ENCODE data around the gene ADARB1. TPM values are rescaled to one million over a fixed set of nuclear protein-coding genes. Genes with fewer than 3 reads are reported as not detected.

ADARB1 gene
- total RNA-seq, 3 donors from 2014 or later (not counting 1 experiment from before 2014, with no cell fraction given): 20.7 to 28.0 (median 26.6) TPM

DNA sequence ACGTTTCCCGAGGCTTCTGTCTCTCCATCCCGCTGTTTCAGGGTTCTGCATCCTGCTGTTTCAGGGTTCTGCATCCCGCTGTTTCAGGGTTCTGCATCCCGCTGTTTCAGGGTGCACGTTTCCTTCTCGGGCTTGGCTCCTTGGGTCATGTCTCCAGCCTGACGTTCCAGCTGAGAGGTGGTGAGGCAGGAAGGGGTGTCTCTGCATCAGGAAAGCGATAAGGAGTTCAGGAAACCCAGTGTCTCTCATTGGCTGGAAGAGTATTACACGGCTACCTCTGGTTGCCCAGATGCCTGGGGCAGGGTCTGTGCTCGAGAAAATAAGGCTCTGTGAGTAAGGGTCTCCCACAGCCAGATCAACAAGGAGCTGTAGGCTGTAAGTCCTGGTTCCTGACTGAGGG is 21.1 kb downstream of the ADARB1 start:
- Mint-ChIP-seq H3K27me3 (ENCODE audit: low read depth in 2 of 2) (peaks cover 0 to 10% of the 10 kb centered on the region in 2 donors), H3K4me3 (no peak overlapping the region), H3K36me3 (no peaks in the 10 kb centered on the region), H3K9me3 (no peaks in the 10 kb centered on the region), H3K4me1 (peaks cover 15 to 26% of the 10 kb centered on the region in 2 donors), H3K27ac (no peak overlapping the region)
- Histone ChIP-seq H3K4me1 (ENCODE audit: control insufficient read depth, insufficient read depth, low read length) (peaks cover 29% of the 10 kb centered on the region), H3K27ac (ENCODE audit: low read length) (no peak overlapping the region), H3K9me3 (ENCODE audit: control insufficient read depth, insufficient read depth, low read length) (no peaks in the 10 kb centered on the region), H3K36me3 (ENCODE audit: control insufficient read depth, insufficient read depth, low read length) (no peaks in the 10 kb centered on the region), H3K27me3 (ENCODE audit: control insufficient read depth, insufficient read depth, low read length) (no peaks in the 10 kb centered on the region), H3K4me3 (ENCODE audit: low read length) (no peak overlapping the region)
- DNase-seq (no peak), ATAC-seq (no peak)
- intact Hi-C loops (cut with micrococcal nuclease): no loop called here
- TF ChIP-seq CTCF (IDR thresholded peaks at IDR 0.05): no peak
- WGBS (ENCODE audit: insufficient coverage): 93% methylated on average over 11 of the region's 11 CpGs

DNA sequence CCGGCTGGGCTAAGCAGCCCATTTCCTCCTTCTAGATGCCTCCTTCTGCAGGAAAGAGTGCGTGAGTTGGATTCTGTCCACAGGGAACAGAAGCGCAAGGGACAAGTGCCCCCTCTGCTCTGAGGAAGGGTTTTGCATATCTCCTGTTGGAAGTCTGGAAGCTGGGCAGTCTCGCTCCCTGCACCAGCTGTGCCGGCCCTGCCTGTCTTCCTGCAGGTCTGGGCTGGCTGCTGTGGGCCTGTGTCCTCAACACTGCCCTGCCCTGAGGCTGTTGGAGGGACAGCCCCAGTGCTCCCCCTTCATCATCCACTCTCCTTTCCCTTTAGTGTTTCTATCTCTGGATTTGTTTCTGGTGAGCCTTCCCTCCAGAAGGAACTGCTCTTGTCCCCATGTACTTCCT is 21.8 kb downstream of the ADARB1 start:
- no peak for TF ChIP-seq CTCF (IDR thresholded peaks at IDR 0.05)
- Histone ChIP-seq H3K4me3 (ENCODE audit: low read length) (no peak overlapping the region), H3K27ac (ENCODE audit: low read length) (no peak overlapping the region), H3K27me3 (ENCODE audit: control insufficient read depth, insufficient read depth, low read length) (no peaks in the 10 kb centered on the region), H3K4me1 (ENCODE audit: control insufficient read depth, insufficient read depth, low read length) (peaks cover 29% of the 10 kb centered on the region), H3K36me3 (ENCODE audit: control insufficient read depth, insufficient read depth, low read length) (no peaks in the 10 kb centered on the region), H3K9me3 (ENCODE audit: control insufficient read depth, insufficient read depth, low read length) (no peaks in the 10 kb centered on the region)
- intact Hi-C loops (cut with micrococcal nuclease): no loop called here
- DNase-seq (no peak), ATAC-seq (no peak)
- Mint-ChIP-seq H3K36me3 (no peaks in the 10 kb centered on the region), H3K9me3 (no peaks in the 10 kb centered on the region), H3K4me3 (no peak overlapping the region), H3K27ac (no peak overlapping the region), H3K27me3 (ENCODE audit: low read depth in 2 of 2) (peaks cover 0 to 3% of the 10 kb centered on the region in 2 donors), H3K4me1 (peaks cover 10 to 23% of the 10 kb centered on the region in 2 donors)
- WGBS (ENCODE audit: insufficient coverage): 91% methylated on average over 5 of the region's 5 CpGs

DNA sequence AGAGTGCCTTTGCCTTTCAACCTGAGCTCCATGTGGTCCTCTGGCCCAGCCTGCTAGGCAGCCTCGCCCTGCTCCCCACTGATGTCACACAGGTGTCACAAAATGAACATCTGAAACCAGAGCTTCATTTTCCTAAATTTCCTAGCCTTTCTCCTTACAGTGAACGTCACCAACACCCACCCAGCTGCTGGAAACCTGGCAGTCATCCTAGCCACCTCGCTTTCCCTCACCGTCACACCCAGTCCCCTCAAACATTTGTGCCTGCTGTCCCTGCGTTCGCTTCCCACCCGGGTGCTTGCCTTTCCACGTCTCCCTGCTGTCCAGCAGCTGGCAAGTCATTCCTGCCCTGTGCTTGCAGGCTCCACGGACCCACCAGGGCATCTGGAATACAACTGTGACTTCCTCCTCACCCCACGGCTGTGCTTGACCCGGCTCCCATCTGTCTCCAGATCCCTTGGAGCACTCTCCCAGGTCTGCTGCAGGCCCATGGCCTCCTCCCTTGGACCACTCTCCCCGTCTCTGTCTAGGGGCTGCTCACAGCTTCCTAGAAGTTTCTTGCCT is 23.5 kb downstream of the ADARB1 start:
- Histone ChIP-seq H3K4me3 (ENCODE audit: low read length) (no peak overlapping the region), H3K27me3 (ENCODE audit: control insufficient read depth, insufficient read depth, low read length) (no peaks in the 10 kb centered on the region), H3K4me1 (ENCODE audit: control insufficient read depth, insufficient read depth, low read length) (peaks cover 27% of the 10 kb centered on the region), H3K36me3 (ENCODE audit: control insufficient read depth, insufficient read depth, low read length) (no peaks in the 10 kb centered on the region), H3K27ac (ENCODE audit: low read length) (no peak overlapping the region), H3K9me3 (ENCODE audit: control insufficient read depth, insufficient read depth, low read length) (no peaks in the 10 kb centered on the region)
- DNase-seq (no peak), ATAC-seq (no peak)
- 93% methylated on average over 12 of the region's 12 CpGs for WGBS (ENCODE audit: insufficient coverage)
- intact Hi-C loops (cut with micrococcal nuclease): no loop called here
- H3K27me3 Mint-ChIP-seq (ENCODE audit: low read depth in 2 of 2): no peaks in the 10 kb centered on the region
- H3K36me3 Mint-ChIP-seq: no peaks in the 10 kb centered on the region
- no peak overlapping the region for H3K4me3 Mint-ChIP-seq
- H3K27ac Mint-ChIP-seq: no peak overlapping the region
- no peaks in the 10 kb centered on the region for H3K9me3 Mint-ChIP-seq
- peaks cover 7 to 21% of the 10 kb centered on the region in 2 donors for H3K4me1 Mint-ChIP-seq
- no peak for TF ChIP-seq CTCF (IDR thresholded peaks at IDR 0.05)

GRCh38 chr21:45098867-45099266 is 24.5 kb downstream of the ADARB1 start:
- Mint-ChIP-seq H3K4me1 (peaks cover 0 to 15% of the 10 kb centered on the region in 2 donors), H3K27me3 (ENCODE audit: low read depth in 2 of 2) (no peaks in the 10 kb centered on the region), H3K9me3 (no peaks in the 10 kb centered on the region), H3K4me3 (no peak overlapping the region), H3K27ac (no peak overlapping the region), H3K36me3 (no peaks in the 10 kb centered on the region)
- H3K4me3 ChIP-seq (ENCODE audit: low read length): no peak overlapping the region
- H3K9me3 ChIP-seq (ENCODE audit: control insufficient read depth, insufficient read depth, low read length): no peaks in the 10 kb centered on the region
- H3K4me1 ChIP-seq (ENCODE audit: control insufficient read depth, insufficient read depth, low read length): peaks cover 21% of the 10 kb centered on the region
- WGBS (ENCODE audit: insufficient coverage): 47% methylated on average over 4 of the region's 4 CpGs
- no peaks in the 10 kb centered on the region for H3K36me3 ChIP-seq (ENCODE audit: control insufficient read depth, insufficient read depth, low read length)
- H3K27me3 ChIP-seq (ENCODE audit: control insufficient read depth, insufficient read depth, low read length): no peaks in the 10 kb centered on the region
- no peak for TF ChIP-seq CTCF (IDR thresholded peaks at IDR 0.05)
- ATAC-seq (no peak), DNase-seq (peak in 1 of 2 donors; percentile 30)
- intact Hi-C loops (cut with micrococcal nuclease): no loop called here
- no peak overlapping the region for H3K27ac ChIP-seq (ENCODE audit: low read length)
